B cell (primary cell): Measurements from ENCODE around the gene ANKRD33. TPM values are rescaled to one million over a fixed set of nuclear protein-coding genes. Genes with fewer than 3 reads are reported as not detected.

Source experiments
- ATAC-seq: fragments of 200-7000 bp; cut with Tn5 transposase; one replicate; pipeline ENCODE4 v1.10.0; 2021; ENCODE audit warnings: low read depth, mild to moderate bottlenecking, moderate number of reproducible peaks, moderate library complexity
- CTCF ChIA-PET: fragments of 350-600 bp; sonication (Branson Sonifier 250); formaldehyde crosslinking; loops from one replicate; lab custom pipeline; 2021; ENCODE audit warnings: antibody characterized with exemption, inconsistent platforms; lab: Charles Lee
- POLR2A ChIA-PET: fragments of 350-600 bp; sonication (Branson Sonifier 250); formaldehyde crosslinking; loops from one replicate; lab custom pipeline; 2021; ENCODE audit warnings: antibody characterized with exemption; lab: Charles Lee
- DNase-seq: peaks from one replicate; pipeline ENCODE4 v3.0.0; 2013
- H2AFZ ChIP-seq: 2 replicates; pipeline ENCODE4 v1.6.1; 2012; ENCODE audit warnings: mild to moderate bottlenecking, low read depth, low read length; ENCODE audit not compliant: insufficient read depth, poor library complexity, severe bottlenecking
- H3K27ac ChIP-seq, 2 donors: 1 replicate in 1 of 2; 2 replicates in 1 of 2; pipeline ENCODE4 v1.5.1; 2012 to 2013; ENCODE audit warnings: low read length in 2 of 2, mild to moderate bottlenecking in 2 of 2, moderate library complexity in 1 of 2
- H3K27me3 ChIP-seq, 4 experiments: fragments of 200-600 bp in 1 of 4; sonication (generic) in 1 of 4; replicated peaks in 1 of 4; 1 replicate in 2 of 4; 2 replicates in 2 of 4; pipeline versions ENCODE4 v1.6.1 to v1.7.0; 2013 to 2016; ENCODE audit warnings: low read length in 3 of 4, mild to moderate bottlenecking in 2 of 4, mixed read lengths in 1 of 4, moderate library complexity in 1 of 4; ENCODE audit not compliant: insufficient read depth in 4 of 4, control insufficient read depth in 3 of 4; ENCODE audit errors: control extremely low read depth in 1 of 4
- H3K36me3 ChIP-seq, 2 experiments: replicated peaks in 1 of 2; 1 replicate in 1 of 2; 2 replicates in 1 of 2; pipeline versions ENCODE4 v1.6.1 to v1.7.1; 2013; ENCODE audit warnings: low read length in 1 of 2; ENCODE audit not compliant: insufficient read depth in 2 of 2, control insufficient read depth in 1 of 2; ENCODE audit errors: control extremely low read depth in 1 of 2, extremely low read depth in 1 of 2
- H3K4me1 ChIP-seq, 2 donors: fragments of 200-600 bp in 1 of 2; sonication (generic) in 1 of 2; 1 replicate in 1 of 2; 2 replicates in 1 of 2; pipeline versions ENCODE4 v1.5.1 to v1.6.1; 2013 to 2017; ENCODE audit warnings: low read length in 2 of 2; ENCODE audit not compliant: control insufficient read depth in 2 of 2, insufficient read depth in 2 of 2
- H3K4me2 ChIP-seq: replicated peaks from 2 replicates; pipeline ENCODE3; 2012; ENCODE audit warnings: mild to moderate bottlenecking, low read depth, low read length; ENCODE audit not compliant: poor library complexity, severe bottlenecking
- H3K4me3 ChIP-seq, 5 experiments: fragments of 200-600 bp in 1 of 5; sonication (generic) in 1 of 5; 1 replicate in 3 of 5; 2 replicates in 2 of 5; pipeline versions ENCODE4 v1.5.1 to v1.7.0; 2011 to 2016; ENCODE audit warnings: low read length in 4 of 5, mild to moderate bottlenecking in 4 of 5, low read depth in 2 of 5, control low read depth in 1 of 5, moderate library complexity in 1 of 5; ENCODE audit not compliant: insufficient read depth in 1 of 5; ENCODE audit errors: control extremely low read depth in 1 of 5, extremely low read depth in 1 of 5
- H3K79me2 ChIP-seq: fragments of 200-600 bp; sonication (generic); one replicate; pipeline ENCODE4 v1.6.0; 2016; ENCODE audit warnings: low read length; ENCODE audit not compliant: control insufficient read depth, insufficient read depth
- H3K9ac ChIP-seq: fragments of 200-600 bp; sonication (generic); 2 replicates; pipeline ENCODE4 v1.6.1; 2017; ENCODE audit warnings: mild to moderate bottlenecking, low read length, moderate library complexity
- H3K9me3 ChIP-seq, 3 donors: one replicate each; pipeline versions ENCODE4 v1.6.1 to v1.7.1; 2013; ENCODE audit warnings: low read length in 2 of 3; ENCODE audit not compliant: control insufficient read depth in 2 of 3, insufficient read depth in 1 of 3; ENCODE audit errors: control extremely low read depth in 1 of 3
- H4K20me1 ChIP-seq: 2 replicates; pipeline ENCODE4 v1.6.0; 2012; ENCODE audit warnings: mild to moderate bottlenecking, low read length; ENCODE audit not compliant: insufficient read depth, control insufficient read depth, poor library complexity, severe bottlenecking
- H3K27ac Mint-ChIP-seq: one replicate; pipeline ENCODE4 v1.8.0; 2021; ENCODE audit warnings: mixed read lengths
- H3K27me3 Mint-ChIP-seq: one replicate; pipeline ENCODE4 v1.8.0; 2021; ENCODE audit warnings: mixed read lengths
- H3K4me1 Mint-ChIP-seq: one replicate; pipeline ENCODE4 v1.8.0; 2021; ENCODE audit warnings: mixed read lengths
- H3K4me3 Mint-ChIP-seq: one replicate; pipeline ENCODE4 v1.8.0; 2021; ENCODE audit warnings: mixed read lengths
- H3K9me3 Mint-ChIP-seq: one replicate; pipeline ENCODE4 v1.8.0; 2022; ENCODE audit warnings: mixed read lengths; ENCODE audit not compliant: insufficient read depth
- EZH2 ChIP-seq: IDR thresholded peaks from 2 replicates; pipeline ENCODE4 v1.6.1; 2012; ENCODE audit warnings: borderline replicate concordance, low read depth, mild to moderate bottlenecking, moderate library complexity, low read length; ENCODE audit not compliant: insufficient read depth, poor library complexity, severe bottlenecking
- WGBS: methylation state at CpG from one replicate; pipeline ENCODE4 v1.1.5; 2013; ENCODE audit warnings: missing lambda C conversion rate; ENCODE audit not compliant: insufficient coverage; 5-methylcytosine and 5-hydroxymethylcytosine counted together
- intact Hi-C: fragments of 100-400 bp; cut with micrococcal nuclease; formaldehyde crosslinking; loops from one replicate; pipeline ENCODE4 v1.10.0; 2022
- polyA plus RNA-seq: library from polyadenylated mRNA; depleted of rRNA; stranded (reverse); fragments of >200 nt; gene quantifications from 2 replicates; pipeline ENCODE4 v1.2.3, GENCODE V29; 2012
- total RNA-seq, 2 donors: library from RNA; stranded (reverse); fragments of 120-200 nt in 1 of 2; gene quantifications; 1 replicate in 1 of 2; 2 replicates in 1 of 2; pipeline versions ENCODE4 v1.2.3 to v1.2.4, GENCODE V29; 2013 to 2022
- TF ChIP-seq, protein P1 (sequence below): fragments of 200-600 bp; IDR thresholded peaks from one replicate; pipeline ENCODE4 v1.8.0; 2022; ENCODE audit warnings: antibody characterized with exemption, mild to moderate bottlenecking

ANKRD33 gene
- total and polyA plus RNA-seq, 2 donors (not counting 1 experiment from before 2014, with no cell fraction given): not detected

DNA sequence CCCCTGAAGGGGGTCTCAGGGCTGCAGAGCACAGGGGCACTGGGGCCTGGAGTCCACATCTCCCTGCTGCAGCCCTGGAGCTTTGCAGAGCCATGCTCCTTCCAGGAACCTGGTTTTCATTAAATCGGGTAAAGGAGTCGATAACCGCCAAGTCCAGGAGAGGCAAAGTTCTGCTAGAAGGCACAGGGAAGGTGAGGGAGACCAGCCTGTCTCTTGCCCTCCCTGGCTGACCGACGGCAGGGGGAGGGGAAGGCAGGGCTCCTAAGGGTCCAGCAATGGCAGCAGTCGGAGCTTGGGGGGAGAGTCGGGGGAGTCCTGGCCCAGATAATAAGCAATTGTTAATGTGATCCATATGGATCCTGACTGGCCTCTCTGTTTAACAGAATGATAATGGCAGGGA is 42.4 kb upstream of the ANKRD33 start:
- CTCF ChIA-PET: no interaction called here
- H3K4me2 ChIP-seq: no peak overlapping the region
- no peak for DNase-seq
- TF ChIP-seq EZH2: no peak
- TF ChIP-seq, protein P1, sequence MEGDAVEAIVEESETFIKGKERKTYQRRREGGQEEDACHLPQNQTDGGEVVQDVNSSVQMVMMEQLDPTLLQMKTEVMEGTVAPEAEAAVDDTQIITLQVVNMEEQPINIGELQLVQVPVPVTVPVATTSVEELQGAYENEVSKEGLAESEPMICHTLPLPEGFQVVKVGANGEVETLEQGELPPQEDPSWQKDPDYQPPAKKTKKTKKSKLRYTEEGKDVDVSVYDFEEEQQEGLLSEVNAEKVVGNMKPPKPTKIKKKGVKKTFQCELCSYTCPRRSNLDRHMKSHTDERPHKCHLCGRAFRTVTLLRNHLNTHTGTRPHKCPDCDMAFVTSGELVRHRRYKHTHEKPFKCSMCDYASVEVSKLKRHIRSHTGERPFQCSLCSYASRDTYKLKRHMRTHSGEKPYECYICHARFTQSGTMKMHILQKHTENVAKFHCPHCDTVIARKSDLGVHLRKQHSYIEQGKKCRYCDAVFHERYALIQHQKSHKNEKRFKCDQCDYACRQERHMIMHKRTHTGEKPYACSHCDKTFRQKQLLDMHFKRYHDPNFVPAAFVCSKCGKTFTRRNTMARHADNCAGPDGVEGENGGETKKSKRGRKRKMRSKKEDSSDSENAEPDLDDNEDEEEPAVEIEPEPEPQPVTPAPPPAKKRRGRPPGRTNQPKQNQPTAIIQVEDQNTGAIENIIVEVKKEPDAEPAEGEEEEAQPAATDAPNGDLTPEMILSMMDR: no peak
- Mint-ChIP-seq H3K9me3 (no peaks in the 10 kb centered on the region), H3K27ac (no peak overlapping the region), H3K27me3 (peaks cover 55% of the 10 kb centered on the region), H3K4me3 (peak overlapping the region; percentile 34), H3K4me1 (peaks cover 11% of the 10 kb centered on the region)
- no peak overlapping the region for H2AFZ ChIP-seq
- H3K4me3 ChIP-seq: no peak overlapping the region
- H3K27ac ChIP-seq: no peak overlapping the region
- POLR2A ChIA-PET: no interaction called here
- H3K9ac ChIP-seq: no peak overlapping the region
- H3K79me2 ChIP-seq: no peaks in the 10 kb centered on the region
- ATAC-seq: no peak
- H3K4me1 ChIP-seq: peaks cover 22 to 24% of the 10 kb centered on the region in 2 donors
- WGBS: 90% methylated on average over 7 of the region's 7 CpGs
- H3K9me3 ChIP-seq: peaks cover 0 to 16% (median 0%) of the 10 kb centered on the region in 3 donors
- intact Hi-C loops: no loop called here
- no peaks in the 10 kb centered on the region for H4K20me1 ChIP-seq
- H3K27me3 ChIP-seq: peaks cover 0 to 69% (median 25%) of the 10 kb centered on the region in 4 experiments
- no peaks in the 10 kb centered on the region for H3K36me3 ChIP-seq

DNA sequence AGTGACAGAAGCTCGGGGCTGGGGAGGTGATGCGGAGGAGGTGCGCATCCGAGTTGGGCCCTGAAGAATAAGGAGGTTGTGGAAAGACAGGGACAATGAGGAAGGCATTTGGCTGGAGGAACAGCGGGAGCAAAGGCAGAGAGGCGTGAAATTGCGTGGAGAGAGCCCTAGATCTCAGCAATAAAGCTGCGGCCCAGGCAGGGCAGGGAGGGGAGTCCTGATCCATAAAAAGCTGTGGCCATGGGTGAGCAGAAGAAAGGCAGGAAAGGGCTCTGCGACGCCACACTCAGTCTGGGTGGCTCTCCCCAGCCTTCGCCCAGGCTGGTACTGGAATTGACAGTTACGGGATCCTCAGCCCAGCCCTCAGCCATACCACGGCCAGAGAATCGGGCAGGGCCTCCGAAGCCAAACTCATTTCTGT is 41.6 kb upstream of the ANKRD33 start:
- POLR2A ChIA-PET: interaction anchor here (0.7 kb wide), 1 partner anchor 187 kb away, joined by 5 read pairs; no protein-coding TSS in a partner anchor
- CTCF ChIA-PET: no interaction called here
- TF ChIP-seq EZH2: no peak
- TF ChIP-seq, protein P1: no peak

More for the DNA sequence above, 41.6 kb upstream of the ANKRD33 start:
- ATAC-seq (no peak), DNase-seq (no peak)
- H3K27ac ChIP-seq: no peak overlapping the region
- H3K4me1 Mint-ChIP-seq: peaks cover 11% of the 10 kb centered on the region
- peaks cover 0 to 71% (median 23%) of the 10 kb centered on the region in 4 experiments for H3K27me3 ChIP-seq
- peaks cover 22 to 26% of the 10 kb centered on the region in 2 donors for H3K4me1 ChIP-seq
- H2AFZ ChIP-seq: no peak overlapping the region
- H4K20me1 ChIP-seq: no peaks in the 10 kb centered on the region
- intact Hi-C loops: no loop called here
- peaks cover 61% of the 10 kb centered on the region for H3K27me3 Mint-ChIP-seq
- H3K9me3 ChIP-seq: peaks cover 0 to 12% (median 0%) of the 10 kb centered on the region in 3 donors
- H3K9ac ChIP-seq: peak overlapping the region; percentile 68
- H3K4me3 Mint-ChIP-seq: peak overlapping the region; percentile 82
- H3K4me3 ChIP-seq: peak overlapping the region in 1 of 5 experiments; percentile 63
- no peaks in the 10 kb centered on the region for H3K9me3 Mint-ChIP-seq
- WGBS: 87% methylated on average over 15 of the region's 15 CpGs
- no peaks in the 10 kb centered on the region for H3K36me3 ChIP-seq
- H3K27ac Mint-ChIP-seq: no peak overlapping the region
- peak overlapping the region; percentile 96 for H3K4me2 ChIP-seq
- H3K79me2 ChIP-seq: no peaks in the 10 kb centered on the region
